ENCODE measurements around the gene ZNF487.

Gene ZNF487

DNA sequence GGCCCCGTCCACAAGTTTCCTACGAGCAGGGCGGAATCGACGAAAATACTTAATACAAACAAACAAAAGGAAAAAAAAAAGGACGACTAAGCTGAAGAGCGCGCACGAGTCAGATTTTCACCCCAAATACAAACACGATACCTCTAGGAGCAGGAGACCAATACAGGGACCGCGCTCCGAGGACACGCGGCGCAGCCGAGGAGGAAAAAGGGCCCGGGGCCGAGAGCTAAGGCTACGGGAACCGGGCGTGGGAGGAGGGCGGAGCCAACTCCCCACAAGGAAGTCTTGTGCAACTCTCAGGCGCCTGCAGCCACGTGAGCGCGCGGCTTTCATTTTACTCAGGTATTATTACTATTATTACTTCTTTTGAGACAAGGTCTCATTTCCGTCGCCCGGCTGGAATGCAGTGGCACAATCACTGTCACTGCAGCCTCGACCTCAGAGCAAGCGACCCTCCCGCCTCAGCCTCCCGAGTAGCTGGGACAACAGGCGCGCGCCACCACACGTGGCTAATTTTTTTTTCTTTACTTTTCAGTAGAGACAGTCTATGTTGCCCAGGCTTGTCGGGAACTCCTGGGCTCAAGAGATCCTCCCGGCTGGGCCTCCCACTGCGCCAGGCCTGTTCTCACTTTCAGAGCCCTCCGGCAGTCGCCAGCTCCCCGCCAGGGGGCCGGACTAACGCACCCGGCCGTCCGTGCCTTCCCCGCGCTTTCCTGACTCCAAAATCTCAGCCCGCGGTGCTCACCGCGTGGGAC, 29.2 kb upstream of the ZNF487 start:
- Histone ChIP-seq H3K9me3 (ENCODE audit: control insufficient read depth, low read length) (no peaks in the 10 kb centered on the region), H3K36me3 (ENCODE audit: control insufficient read depth, insufficient read depth, low read length, severe bottlenecking) (peaks cover 14% of the 10 kb centered on the region), H3K27me3 (replicated peaks; ENCODE audit: control insufficient read depth, insufficient read depth, low read length) (no peaks in the 10 kb centered on the region), H3K9ac (ENCODE audit: low read length) (peak overlapping the region; percentile 99), H3K4me3 (ENCODE audit: low read length) (peak overlapping the region; percentile 95), H3K4me1 (ENCODE audit: control insufficient read depth, insufficient read depth, low read length) (peaks cover 32% of the 10 kb centered on the region)
- DNase-seq (ENCODE audit: low read depth), result peak; percentile 97

DNA sequence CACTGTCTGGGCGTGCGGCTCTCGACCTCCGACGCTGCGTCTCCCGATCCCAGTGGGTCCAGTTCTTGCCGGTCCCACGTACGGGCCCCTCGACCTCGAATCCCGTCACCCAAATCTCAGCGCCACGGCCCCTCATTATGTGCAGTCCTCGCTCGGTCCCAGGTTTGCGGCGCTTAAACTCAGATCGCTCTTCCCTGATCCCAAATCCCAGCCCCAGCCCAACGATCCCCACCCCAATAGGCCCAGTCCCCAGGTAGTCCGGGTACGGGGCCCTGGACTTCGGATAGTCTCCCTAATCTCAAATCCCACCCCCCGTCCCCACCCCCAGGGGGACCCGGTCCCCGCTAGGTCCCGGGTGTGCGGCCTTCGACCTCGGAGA, 28.6 kb upstream of the ZNF487 start:
- Histone ChIP-seq H3K9ac (ENCODE audit: low read length) (peak overlapping the region; percentile 99), H3K9me3 (ENCODE audit: control insufficient read depth, low read length) (no peaks in the 10 kb centered on the region), H3K36me3 (ENCODE audit: control insufficient read depth, insufficient read depth, low read length, severe bottlenecking) (peaks cover 8% of the 10 kb centered on the region), H3K4me3 (ENCODE audit: low read length) (peak overlapping the region; percentile 95), H3K4me1 (ENCODE audit: control insufficient read depth, insufficient read depth, low read length) (peaks cover 31% of the 10 kb centered on the region), H3K27me3 (replicated peaks; ENCODE audit: control insufficient read depth, insufficient read depth, low read length) (no peaks in the 10 kb centered on the region)
- DNase-seq (ENCODE audit: low read depth), result no peak

GRCh38 chr10:43408710-43409384, 28.1 kb upstream of the ZNF487 start, which contains the start of gene HNRNPF:
Gene HNRNPF (minus strand): TSS chr10:43409186. CDS start chr10:43387884, 21,302 bp downstream.
- Histone ChIP-seq H3K4me1 (ENCODE audit: control insufficient read depth, insufficient read depth, low read length) (peaks cover 26% of the 10 kb centered on the region), H3K36me3 (ENCODE audit: control insufficient read depth, insufficient read depth, low read length, severe bottlenecking) (peaks cover 3% of the 10 kb centered on the region), H3K9me3 (ENCODE audit: control insufficient read depth, low read length) (no peaks in the 10 kb centered on the region), H3K4me3 (ENCODE audit: low read length) (peak within 1 kb of the TSS; percentile 95), H3K27me3 (replicated peaks; ENCODE audit: control insufficient read depth, insufficient read depth, low read length) (no peaks in the 10 kb centered on the region), H3K9ac (ENCODE audit: low read length) (peak within 1 kb of the TSS; percentile 99)
- peak; percentile 98 for DNase-seq (ENCODE audit: low read depth)

- no peaks in the 10 kb centered on the region for H3K36me3 ChIP-seq (ENCODE audit: control insufficient read depth, insufficient read depth, low read length, severe bottlenecking)
- no peaks in the 10 kb centered on the region for H3K27me3 ChIP-seq (replicated peaks; ENCODE audit: control insufficient read depth, insufficient read depth, low read length)
- DNase-seq (ENCODE audit: low read depth), result no peak
- H3K9ac ChIP-seq (ENCODE audit: low read length), result peak overlapping the region; percentile 95
- H3K4me3 ChIP-seq (ENCODE audit: low read length), result peak overlapping the region; percentile 94
- H3K4me1 ChIP-seq (ENCODE audit: control insufficient read depth, insufficient read depth, low read length), result peaks cover 19% of the 10 kb centered on the region
- H3K9me3 ChIP-seq (ENCODE audit: control insufficient read depth, low read length), result no peaks in the 10 kb centered on the region
Observed at GRCh38 chr10:43409385-43410109, 27.4 kb upstream of the ZNF487 start.

- Histone ChIP-seq H3K4me1 (ENCODE audit: control insufficient read depth, insufficient read depth, low read length) (peaks cover 15% of the 10 kb centered on the region), H3K9ac (ENCODE audit: low read length) (peak overlapping the region; percentile 95), H3K9me3 (ENCODE audit: control insufficient read depth, low read length) (no peaks in the 10 kb centered on the region)
Observed at GRCh38 chr10:43410345-43410744, 26.6 kb upstream of the ZNF487 start.

GRCh38 chr10:43411536-43411935, 25.4 kb upstream of the ZNF487 start:
- no peak for DNase-seq (ENCODE audit: low read depth)
- H3K9ac ChIP-seq (ENCODE audit: low read length), result no peak overlapping the region

More at GRCh38 chr10:43410345-43410744, 26.6 kb upstream of the ZNF487 start:
- Histone ChIP-seq H3K4me3 (ENCODE audit: low read length) (peak overlapping the region; percentile 94), H3K36me3 (ENCODE audit: control insufficient read depth, insufficient read depth, low read length, severe bottlenecking) (no peaks in the 10 kb centered on the region), H3K27me3 (replicated peaks; ENCODE audit: control insufficient read depth, insufficient read depth, low read length) (no peaks in the 10 kb centered on the region)
- no peak for DNase-seq (ENCODE audit: low read depth)

DNA sequence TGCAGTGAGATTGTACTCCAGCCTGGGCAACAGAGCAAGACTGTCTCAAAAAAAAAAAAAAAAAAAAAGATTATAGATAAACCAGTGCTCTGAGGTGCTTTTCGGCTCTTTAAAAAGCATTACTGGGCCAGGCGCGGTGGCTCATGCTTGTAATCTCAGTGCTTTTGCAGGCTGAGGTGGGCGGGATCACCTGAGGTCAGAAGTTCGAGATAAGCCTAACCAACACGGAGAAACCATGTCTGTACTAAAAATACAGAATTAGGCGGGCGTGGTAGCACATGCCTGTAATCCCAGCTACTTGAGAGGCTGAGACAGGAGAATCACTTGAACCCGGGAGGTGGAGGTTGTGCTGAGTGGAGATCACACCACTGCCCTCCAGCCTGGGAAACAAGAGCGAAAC, 21.4 kb upstream of the ZNF487 start:
- Histone ChIP-seq H3K27me3 (replicated peaks; ENCODE audit: control insufficient read depth, insufficient read depth, low read length) (no peaks in the 10 kb centered on the region), H3K4me3 (ENCODE audit: low read length) (no peak overlapping the region), H3K9ac (ENCODE audit: low read length) (no peak overlapping the region), H3K36me3 (ENCODE audit: control insufficient read depth, insufficient read depth, low read length, severe bottlenecking) (no peaks in the 10 kb centered on the region), H3K9me3 (ENCODE audit: control insufficient read depth, low read length) (no peaks in the 10 kb centered on the region), H3K4me1 (ENCODE audit: control insufficient read depth, insufficient read depth, low read length) (peaks cover 6% of the 10 kb centered on the region)
- DNase-seq (ENCODE audit: low read depth), result no peak

More at GRCh38 chr10:43411536-43411935, 25.4 kb upstream of the ZNF487 start:
- Histone ChIP-seq H3K9me3 (ENCODE audit: control insufficient read depth, low read length) (no peaks in the 10 kb centered on the region), H3K4me3 (ENCODE audit: low read length) (no peak overlapping the region), H3K27me3 (replicated peaks; ENCODE audit: control insufficient read depth, insufficient read depth, low read length) (no peaks in the 10 kb centered on the region), H3K36me3 (ENCODE audit: control insufficient read depth, insufficient read depth, low read length, severe bottlenecking) (no peaks in the 10 kb centered on the region), H3K4me1 (ENCODE audit: control insufficient read depth, insufficient read depth, low read length) (peaks cover 5% of the 10 kb centered on the region)

DNA sequence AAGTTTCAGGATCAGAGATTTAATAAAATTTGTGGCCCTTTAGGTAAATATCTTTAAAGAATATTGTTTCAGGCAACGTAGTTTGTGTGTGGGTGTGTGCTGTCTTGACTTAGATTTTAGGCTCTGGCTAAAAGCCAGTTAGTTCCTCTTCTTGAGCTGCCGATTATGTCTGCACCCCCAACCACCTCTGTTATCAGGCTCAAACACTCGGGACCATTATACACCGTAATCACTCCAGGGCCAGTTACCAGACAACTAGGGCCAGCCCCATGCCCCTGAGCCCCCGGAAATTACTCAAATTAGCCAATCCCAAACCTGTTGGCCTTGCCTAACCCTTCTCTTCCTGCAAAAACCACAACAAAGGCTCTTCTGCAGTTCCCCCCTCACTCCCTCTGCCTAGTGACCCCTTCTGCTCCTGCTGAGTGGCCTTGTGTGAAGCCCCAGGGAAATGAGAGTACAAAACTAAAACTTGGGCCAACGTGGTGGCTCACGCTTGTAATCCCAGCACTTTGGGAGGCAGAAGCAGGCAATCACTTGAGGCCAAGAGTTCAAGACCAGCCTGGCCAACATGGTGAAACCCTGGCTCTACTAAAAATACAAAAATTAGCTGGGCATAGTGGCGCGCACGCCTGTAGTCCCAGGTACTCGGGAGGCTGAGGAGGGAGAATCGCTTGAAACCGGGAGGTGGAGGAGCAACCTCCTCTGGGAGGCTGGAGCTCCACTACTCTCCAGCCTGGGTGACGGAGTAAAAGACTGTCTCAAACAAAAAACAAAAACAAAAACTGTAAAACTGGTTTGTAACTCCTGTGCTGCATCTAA, 18.8 kb upstream of the ZNF487 start:
- Histone ChIP-seq H3K36me3 (ENCODE audit: control insufficient read depth, insufficient read depth, low read length, severe bottlenecking) (no peaks in the 10 kb centered on the region), H3K9me3 (ENCODE audit: control insufficient read depth, low read length) (no peaks in the 10 kb centered on the region), H3K4me3 (ENCODE audit: low read length) (no peak overlapping the region), H3K9ac (ENCODE audit: low read length) (no peak overlapping the region), H3K27me3 (replicated peaks; ENCODE audit: control insufficient read depth, insufficient read depth, low read length) (no peaks in the 10 kb centered on the region), H3K4me1 (ENCODE audit: control insufficient read depth, insufficient read depth, low read length) (peaks cover 15% of the 10 kb centered on the region)
- no peak for DNase-seq (ENCODE audit: low read depth)

- no peaks in the 10 kb centered on the region for H3K27me3 ChIP-seq (replicated peaks; ENCODE audit: control insufficient read depth, insufficient read depth, low read length)
- no peak for DNase-seq (ENCODE audit: low read depth)
- no peaks in the 10 kb centered on the region for H3K9me3 ChIP-seq (ENCODE audit: control insufficient read depth, low read length)
- peak overlapping the region; percentile 96 for H3K9ac ChIP-seq (ENCODE audit: low read length)
- H3K36me3 ChIP-seq (ENCODE audit: control insufficient read depth, insufficient read depth, low read length, severe bottlenecking), result no peaks in the 10 kb centered on the region
- peak overlapping the region; percentile 85 for H3K4me3 ChIP-seq (ENCODE audit: low read length)
- peaks cover 18% of the 10 kb centered on the region for H3K4me1 ChIP-seq (ENCODE audit: control insufficient read depth, insufficient read depth, low read length)
Observed at GRCh38 chr10:43419997-43420368, 16.9 kb upstream of the ZNF487 start.

DNA sequence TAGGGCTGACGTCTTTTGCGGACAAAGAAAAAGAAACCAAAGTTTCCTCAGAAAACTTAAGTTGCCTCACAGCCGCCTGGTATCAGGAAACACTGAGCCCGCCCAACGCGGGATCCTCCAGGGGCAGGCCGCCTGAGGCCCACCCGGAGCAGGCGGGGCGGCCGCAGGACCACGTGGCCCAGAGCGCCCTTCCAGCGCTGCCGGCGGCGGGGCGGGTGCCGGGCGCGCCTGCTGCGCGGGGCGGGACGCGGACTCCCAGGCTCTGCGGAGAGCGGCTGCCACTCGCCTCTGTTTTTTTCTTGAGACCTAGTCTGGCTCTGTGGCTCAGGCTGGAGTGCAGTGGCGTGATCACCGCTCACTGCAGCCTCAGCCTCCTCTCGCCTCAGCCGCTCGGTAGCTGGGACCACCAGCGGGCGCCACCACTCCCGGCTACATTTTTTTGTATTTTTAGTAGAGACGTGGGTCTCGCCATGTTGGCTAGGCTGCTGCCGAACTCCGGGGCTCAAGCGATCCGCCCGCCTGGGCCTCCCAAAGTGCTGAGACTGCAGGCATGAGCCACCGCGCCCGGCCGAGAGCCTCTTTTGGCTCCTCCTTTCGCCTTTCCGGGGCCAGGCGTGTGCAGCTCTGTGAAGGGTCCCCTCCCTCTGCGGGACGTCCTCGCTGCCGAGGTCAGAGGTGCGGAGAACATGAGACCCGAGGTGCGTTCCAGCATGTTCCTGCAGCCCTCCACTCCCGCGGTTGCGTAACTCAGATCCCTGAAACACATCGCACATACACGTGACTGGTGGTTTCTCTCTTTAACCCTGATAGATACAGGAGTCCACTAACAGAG, 16.3 kb upstream of the ZNF487 start:
- Histone ChIP-seq H3K27me3 (replicated peaks; ENCODE audit: control insufficient read depth, insufficient read depth, low read length) (no peaks in the 10 kb centered on the region), H3K4me3 (ENCODE audit: low read length) (peak overlapping the region; percentile 85), H3K4me1 (ENCODE audit: control insufficient read depth, insufficient read depth, low read length) (peaks cover 18% of the 10 kb centered on the region), H3K36me3 (ENCODE audit: control insufficient read depth, insufficient read depth, low read length, severe bottlenecking) (no peaks in the 10 kb centered on the region), H3K9ac (ENCODE audit: low read length) (peak overlapping the region; percentile 96), H3K9me3 (ENCODE audit: control insufficient read depth, low read length) (no peaks in the 10 kb centered on the region)
- peak; percentile 96 for DNase-seq (ENCODE audit: low read depth)

Data from adipocyte (in vitro differentiated cells).